ENCODE results near the gene SFT2D3. TPM values are rescaled to one million over a fixed set of nuclear protein-coding genes. Genes with fewer than 3 reads are reported as not detected.

The SFT2D3 gene
- total RNA-seq, 1 experiment from 2014 or later = 7.6 TPM

DNA sequence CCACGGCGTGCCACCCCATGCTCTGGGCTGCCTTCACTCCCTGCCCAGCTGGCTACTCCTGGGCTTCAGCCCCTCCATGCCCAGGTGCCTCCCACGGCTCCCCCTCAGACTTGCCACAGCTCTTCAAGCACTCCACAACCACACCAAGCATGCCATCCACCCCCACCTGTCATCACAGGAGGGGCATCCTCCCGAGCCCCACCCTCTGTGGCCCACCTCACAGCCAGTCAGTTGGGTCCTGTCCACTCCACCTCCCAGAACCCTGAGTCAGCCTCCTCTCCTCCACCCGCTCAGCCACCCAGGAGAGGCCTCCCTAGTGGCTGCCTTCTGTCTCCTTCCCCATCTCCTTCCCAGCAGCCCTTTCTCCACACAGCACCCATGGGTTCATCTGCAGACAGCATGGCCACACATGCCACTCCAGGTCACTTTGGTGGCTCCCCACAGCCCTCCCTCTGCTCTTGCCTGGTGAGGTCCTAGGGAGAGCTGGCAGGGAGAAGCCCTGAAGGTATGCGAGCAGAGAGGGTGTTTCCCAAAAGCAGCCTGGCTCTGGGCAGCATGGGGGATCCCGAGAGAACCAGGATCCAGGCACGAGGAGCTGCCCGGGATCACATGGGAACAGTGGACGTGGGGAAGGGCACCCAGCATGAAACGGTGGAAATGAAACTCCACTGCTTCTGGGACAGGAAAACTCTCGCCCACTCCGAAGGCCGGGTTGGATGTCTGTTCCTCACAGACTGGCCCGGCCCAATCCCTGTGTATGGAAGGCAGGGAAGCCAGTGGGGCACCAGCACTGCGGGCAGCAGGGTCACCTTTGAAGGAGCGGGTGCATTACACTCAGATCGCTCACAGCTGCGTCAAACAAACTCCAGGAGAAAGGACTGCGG is 28.7 kb upstream of the SFT2D3 start:
- ChIA-PET CTCF (no interaction called here), POLR2A (ENCODE audit: low non-redundant PET) (no interaction called here)
- no peak for TF ChIP-seq EZH2 (IDR thresholded peaks at IDR 0.05; ENCODE audit: borderline replicate concordance, low read depth, low read length, poor library complexity, severe bottlenecking)
- TF ChIP-seq, protein P1, sequence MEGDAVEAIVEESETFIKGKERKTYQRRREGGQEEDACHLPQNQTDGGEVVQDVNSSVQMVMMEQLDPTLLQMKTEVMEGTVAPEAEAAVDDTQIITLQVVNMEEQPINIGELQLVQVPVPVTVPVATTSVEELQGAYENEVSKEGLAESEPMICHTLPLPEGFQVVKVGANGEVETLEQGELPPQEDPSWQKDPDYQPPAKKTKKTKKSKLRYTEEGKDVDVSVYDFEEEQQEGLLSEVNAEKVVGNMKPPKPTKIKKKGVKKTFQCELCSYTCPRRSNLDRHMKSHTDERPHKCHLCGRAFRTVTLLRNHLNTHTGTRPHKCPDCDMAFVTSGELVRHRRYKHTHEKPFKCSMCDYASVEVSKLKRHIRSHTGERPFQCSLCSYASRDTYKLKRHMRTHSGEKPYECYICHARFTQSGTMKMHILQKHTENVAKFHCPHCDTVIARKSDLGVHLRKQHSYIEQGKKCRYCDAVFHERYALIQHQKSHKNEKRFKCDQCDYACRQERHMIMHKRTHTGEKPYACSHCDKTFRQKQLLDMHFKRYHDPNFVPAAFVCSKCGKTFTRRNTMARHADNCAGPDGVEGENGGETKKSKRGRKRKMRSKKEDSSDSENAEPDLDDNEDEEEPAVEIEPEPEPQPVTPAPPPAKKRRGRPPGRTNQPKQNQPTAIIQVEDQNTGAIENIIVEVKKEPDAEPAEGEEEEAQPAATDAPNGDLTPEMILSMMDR (conservative IDR thresholded peaks at IDR 0.05; ENCODE audit: low read depth, low read length) = no peak
- DNase-seq (ENCODE audit: low spot score) = no peak
- BruUV-seq (replicated peaks) = no TSS peak
- Histone ChIP-seq H3K4me1 (ENCODE audit: insufficient read depth, low read length, poor library complexity, severe bottlenecking) (no peaks in the 10 kb centered on the region), H3K27me3 (replicated peaks; ENCODE audit: insufficient read depth, low read depth, low read length, poor library complexity) (peaks cover 13% of the 10 kb centered on the region), H3K27ac (ENCODE audit: low read depth, low read length, poor library complexity, severe bottlenecking) (no peak overlapping the region), H3K4me3 (ENCODE audit: low read depth, low read length, poor library complexity, severe bottlenecking) (no peak overlapping the region), H3K9me3 (ENCODE audit: low read depth, low read length, poor library complexity, severe bottlenecking) (no peaks in the 10 kb centered on the region), H3K36me3 (ENCODE audit: insufficient read depth, low read length, poor library complexity, severe bottlenecking) (no peaks in the 10 kb centered on the region)
- intact Hi-C loops (cut with micrococcal nuclease; ENCODE audit: unreplicated experiment) = no loop called here

DNA sequence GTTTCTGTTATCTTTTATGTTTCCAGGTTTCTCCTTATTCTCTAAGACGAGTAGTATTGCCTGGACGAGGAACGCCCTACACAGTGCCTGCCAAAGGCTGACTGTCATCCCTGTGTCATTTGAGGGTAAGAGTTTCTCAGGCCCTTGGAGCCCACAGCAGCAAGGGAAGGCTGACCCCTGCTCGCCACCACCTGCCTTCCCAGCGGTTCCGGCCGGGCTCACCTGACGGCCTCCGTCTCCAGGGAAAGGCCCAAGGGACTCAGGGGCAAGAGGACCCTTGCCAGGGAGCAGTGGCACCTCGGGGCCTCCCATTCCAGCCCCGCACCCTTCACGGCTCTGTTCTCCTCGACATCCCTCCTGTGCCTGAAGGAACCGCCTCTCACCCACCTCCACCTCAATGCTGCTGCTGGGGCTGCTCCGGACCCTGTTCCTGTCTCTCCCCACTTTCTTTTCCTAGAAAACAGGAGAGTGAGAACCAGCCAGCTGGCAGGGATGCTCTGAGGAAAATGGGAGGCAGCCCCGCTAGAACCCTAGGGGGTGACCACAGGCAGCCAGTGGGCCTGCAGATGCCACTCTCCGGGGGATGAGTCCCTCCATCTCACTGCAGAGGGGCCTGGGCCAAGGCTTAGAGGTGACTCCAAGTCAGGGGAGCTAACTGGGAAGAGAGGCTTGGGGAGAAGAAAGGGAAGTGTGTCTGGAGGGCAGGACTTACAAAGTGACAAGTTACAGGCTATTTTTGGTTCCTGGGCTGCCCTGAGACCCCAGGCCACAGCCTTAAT is 27.8 kb upstream of the SFT2D3 start:
- H3K36me3 ChIP-seq (ENCODE audit: insufficient read depth, low read length, poor library complexity, severe bottlenecking) = no peaks in the 10 kb centered on the region
- intact Hi-C loops (cut with micrococcal nuclease; ENCODE audit: unreplicated experiment) = no loop called here
- CTCF ChIA-PET = no interaction called here
- H3K27ac ChIP-seq (ENCODE audit: low read depth, low read length, poor library complexity, severe bottlenecking) = no peak overlapping the region
- peaks cover 13% of the 10 kb centered on the region for H3K27me3 ChIP-seq (replicated peaks; ENCODE audit: insufficient read depth, low read depth, low read length, poor library complexity)
- BruUV-seq (replicated peaks) = no TSS peak
- DNase-seq (ENCODE audit: low spot score) = no peak
- no peaks in the 10 kb centered on the region for H3K4me1 ChIP-seq (ENCODE audit: insufficient read depth, low read length, poor library complexity, severe bottlenecking)
- TF ChIP-seq EZH2 (IDR thresholded peaks at IDR 0.05; ENCODE audit: borderline replicate concordance, low read depth, low read length, poor library complexity, severe bottlenecking) = no peak
- TF ChIP-seq, protein P1 (conservative IDR thresholded peaks at IDR 0.05; ENCODE audit: low read depth, low read length) = no peak
- no peak overlapping the region for H3K4me3 ChIP-seq (ENCODE audit: low read depth, low read length, poor library complexity, severe bottlenecking)
- POLR2A ChIA-PET (ENCODE audit: low non-redundant PET) = no interaction called here
- no peaks in the 10 kb centered on the region for H3K9me3 ChIP-seq (ENCODE audit: low read depth, low read length, poor library complexity, severe bottlenecking)

DNA sequence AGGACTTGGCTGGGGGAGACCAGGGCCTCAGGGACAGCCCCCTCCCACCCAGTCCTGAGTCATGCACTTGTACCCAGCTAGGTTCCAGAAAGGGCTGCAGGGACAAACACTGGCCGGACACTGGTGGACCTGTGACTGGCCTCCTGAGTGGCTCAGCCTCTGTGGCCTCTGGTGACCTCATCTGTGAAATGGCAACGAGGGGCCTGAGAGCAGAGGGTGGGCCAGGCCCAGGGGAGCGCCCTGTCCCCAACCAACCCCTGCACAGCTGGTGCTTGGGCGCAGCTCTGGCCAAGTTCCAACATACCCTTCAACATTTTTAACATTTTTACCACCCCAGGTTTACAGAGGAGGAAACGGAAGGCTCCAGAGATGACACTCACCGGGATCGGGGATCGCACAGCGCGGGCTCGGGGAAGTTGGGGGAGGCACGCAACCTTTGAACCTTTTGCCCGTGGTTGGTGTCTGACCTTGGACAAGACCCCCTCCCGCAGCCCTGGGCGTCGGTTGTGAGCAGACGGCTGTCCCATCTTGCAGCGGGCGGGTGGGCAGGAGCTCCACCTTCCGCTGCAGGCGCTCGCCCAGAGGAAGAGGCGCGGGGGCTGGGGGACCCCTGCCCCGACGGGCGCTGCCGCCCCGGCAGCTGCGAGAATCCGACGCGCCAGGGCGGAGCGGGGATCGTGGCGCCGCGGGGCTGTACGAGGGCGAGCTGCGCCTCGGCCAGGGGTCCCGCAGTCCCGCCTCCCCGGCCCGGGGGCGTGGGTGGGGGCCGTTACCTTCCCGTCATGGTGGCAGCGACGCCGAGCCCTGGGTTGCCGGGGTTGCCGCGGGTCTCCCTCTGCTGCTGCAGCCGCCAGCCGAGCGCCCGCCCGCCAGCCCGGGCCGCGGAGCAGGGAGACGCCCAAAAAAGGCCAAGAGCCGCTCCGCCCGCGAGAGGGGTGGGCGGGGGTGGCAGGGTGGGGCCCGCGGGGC is 26.8 kb upstream of the SFT2D3 start:
- H3K4me3 ChIP-seq (ENCODE audit: low read depth, low read length, poor library complexity, severe bottlenecking) = peak overlapping the region; percentile 47
- ChIA-PET POLR2A (ENCODE audit: low non-redundant PET) (no interaction called here), CTCF (no interaction called here)
- H3K27ac ChIP-seq (ENCODE audit: low read depth, low read length, poor library complexity, severe bottlenecking) = no peak overlapping the region
- peaks cover 13% of the 10 kb centered on the region for H3K27me3 ChIP-seq (replicated peaks; ENCODE audit: insufficient read depth, low read depth, low read length, poor library complexity)
- no peaks in the 10 kb centered on the region for H3K36me3 ChIP-seq (ENCODE audit: insufficient read depth, low read length, poor library complexity, severe bottlenecking)
- no TSS peak for BruUV-seq (replicated peaks)
- H3K9me3 ChIP-seq (ENCODE audit: low read depth, low read length, poor library complexity, severe bottlenecking) = no peaks in the 10 kb centered on the region
- no peak for DNase-seq (ENCODE audit: low spot score)
- H3K4me1 ChIP-seq (ENCODE audit: insufficient read depth, low read length, poor library complexity, severe bottlenecking) = no peaks in the 10 kb centered on the region
- intact Hi-C loops (cut with micrococcal nuclease; ENCODE audit: unreplicated experiment) = no loop called here
- no peak for TF ChIP-seq EZH2 (IDR thresholded peaks at IDR 0.05; ENCODE audit: borderline replicate concordance, low read depth, low read length, poor library complexity, severe bottlenecking)
- TF ChIP-seq, protein P1 (conservative IDR thresholded peaks at IDR 0.05; ENCODE audit: low read depth, low read length) = no peak
